NCI-H2196 treated with DMSO at 0.1 percent for 48 hours (cell line): ENCODE measurements around the gene ATAD2B.
"Not testable (repeated sequence)": the region's sequence is repeated elsewhere in the genome, so short reads cannot be mapped to it uniquely, and the experiment has no call there.

Experiments used
- DNase-seq: peaks from one replicate; lab custom pipeline; 2025; ENCODE audit not compliant: unreplicated experiment; lab: John Stamatoyannopoulos, UW

ATAD2B gene

DNA sequence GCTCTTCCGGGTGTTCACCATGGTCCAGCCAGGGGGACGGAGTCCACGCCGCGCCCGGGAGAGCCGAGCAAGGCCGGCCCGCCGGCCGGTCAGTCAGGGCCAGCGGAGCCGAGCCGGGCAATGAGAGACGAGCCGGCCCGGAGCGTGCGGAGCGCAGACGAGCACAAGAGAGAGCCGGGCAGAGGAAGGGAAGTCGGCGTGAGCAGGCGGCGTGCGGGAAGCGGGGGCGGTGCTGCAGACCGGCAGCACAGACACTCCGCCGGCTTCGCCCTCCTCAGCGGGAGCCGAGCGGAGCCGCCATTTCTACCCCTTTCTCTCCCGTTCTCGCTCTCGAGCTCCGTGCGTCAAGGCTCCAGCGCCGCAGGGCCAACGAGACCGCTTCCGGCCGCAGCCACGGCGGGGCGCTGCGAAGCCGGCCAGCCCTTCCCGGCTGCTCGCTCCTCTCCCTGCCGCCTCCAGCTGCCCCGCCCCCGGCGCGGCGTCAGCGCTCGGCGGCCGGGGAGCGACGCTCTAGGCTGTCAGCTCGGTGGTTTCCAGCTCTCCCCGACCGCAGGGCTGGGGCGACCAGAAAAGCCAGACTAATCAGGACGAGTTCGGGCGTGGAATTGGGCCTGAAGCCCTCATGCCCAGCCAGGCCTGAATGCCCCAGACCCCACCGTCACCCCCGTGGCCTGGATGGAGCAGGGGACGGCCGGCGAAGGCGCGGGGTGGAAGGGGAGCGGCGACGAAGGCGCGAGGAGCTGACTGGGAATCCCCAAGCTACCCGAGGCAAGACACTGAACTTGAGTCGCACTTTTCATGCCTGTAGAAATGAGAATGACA, at the start of gene ATAD2B:
Gene ATAD2B (minus strand): TSS at position 374 of the 822 bp plus-strand sequence. CDS start 353 bp downstream, at position 21.
- DNase-seq, result peak; percentile 88

DNA sequence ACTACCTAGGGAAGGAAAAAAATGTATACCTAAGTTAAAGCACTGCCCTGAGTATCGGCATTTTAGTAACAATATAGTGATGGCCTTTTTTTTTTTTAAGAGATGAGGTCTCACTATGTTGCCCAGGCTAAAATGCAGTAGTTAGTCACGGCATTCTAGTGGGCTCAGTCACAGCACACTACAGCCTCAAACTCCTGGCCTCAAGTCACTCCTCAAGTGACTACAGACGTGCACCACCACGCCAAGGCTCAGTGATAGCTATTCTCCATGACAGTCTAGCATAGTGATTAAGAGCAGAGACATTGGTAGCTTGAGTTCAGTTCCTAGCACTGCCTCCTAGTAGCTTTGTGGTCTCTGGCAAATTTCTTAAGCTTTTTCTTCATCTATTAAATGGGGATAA, 40.9 kb upstream of the ATAD2B start:
- no peak for DNase-seq

DNA sequence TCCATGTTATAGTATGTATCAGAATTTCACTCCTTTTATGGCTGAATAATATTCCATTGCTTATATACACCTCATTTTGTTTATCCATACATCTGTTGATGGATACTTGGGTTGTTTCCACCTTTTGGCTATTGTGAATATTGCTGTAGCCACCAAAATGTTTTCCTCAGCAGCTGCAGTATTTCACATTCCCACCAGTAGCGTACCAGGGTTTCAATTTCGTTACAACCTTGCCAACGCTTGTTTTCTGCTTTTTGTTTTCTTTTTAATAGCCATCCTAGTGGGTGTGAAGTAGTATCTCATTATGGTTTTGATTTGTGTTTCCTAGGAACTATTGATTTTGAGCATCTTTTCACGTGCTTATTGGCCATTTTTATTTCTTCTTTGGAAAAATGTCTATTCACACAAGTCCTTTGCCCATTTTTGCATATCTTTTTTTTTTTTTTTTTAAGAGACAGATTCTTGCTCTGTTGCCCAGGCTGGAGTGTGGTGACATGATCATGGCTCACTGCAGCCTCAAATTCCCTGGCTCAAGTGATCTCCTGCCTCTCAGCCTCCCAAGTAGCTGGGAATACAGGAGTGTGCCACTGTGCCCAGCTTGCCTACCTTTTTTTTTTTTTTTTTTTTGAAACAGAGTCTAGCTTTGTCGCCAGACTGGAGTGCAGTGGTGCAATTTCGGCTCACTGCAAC, 27.5 kb upstream of the ATAD2B start:
- DNase-seq, result no peak

DNA sequence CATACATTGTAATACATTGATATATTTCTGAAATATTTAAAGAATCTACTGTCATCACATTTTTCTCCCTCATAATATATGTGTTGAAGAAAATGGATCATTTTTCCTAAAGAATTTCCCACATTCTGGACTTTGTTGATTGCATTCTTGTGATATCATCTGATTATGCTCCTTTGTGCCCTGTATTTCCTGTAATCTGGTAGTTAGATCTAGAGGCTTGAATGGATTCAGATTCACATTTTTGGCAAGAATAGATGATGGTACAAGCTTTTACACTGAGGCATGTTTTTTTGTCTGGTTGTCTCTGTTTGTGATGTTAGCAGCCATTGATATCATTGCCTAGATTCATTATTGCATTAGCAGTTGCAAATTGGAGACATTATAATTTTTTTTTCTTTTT, 26.7 kb upstream of the ATAD2B start:
- DNase-seq, result no peak

DNA sequence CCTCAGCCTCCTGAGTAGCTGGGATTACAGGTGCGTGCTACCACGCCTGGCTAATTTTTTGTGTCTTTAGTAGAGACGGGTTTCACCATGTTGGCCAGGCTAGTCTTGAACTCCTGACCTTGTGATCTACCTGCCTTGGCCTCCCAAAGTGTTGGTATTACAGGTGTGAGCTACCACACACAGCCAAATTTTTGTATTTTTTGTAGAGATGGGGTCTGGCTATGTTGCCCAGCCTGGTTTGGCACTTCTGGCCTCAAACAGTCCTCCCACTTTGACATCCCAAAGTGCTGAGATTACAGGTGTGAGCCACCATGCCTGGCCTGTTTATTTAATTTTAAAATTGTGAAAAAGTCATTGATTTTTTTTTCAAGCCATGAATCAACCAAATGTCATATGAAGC, 25.6 kb upstream of the ATAD2B start:
- DNase-seq, result not testable (repeated sequence)

DNA sequence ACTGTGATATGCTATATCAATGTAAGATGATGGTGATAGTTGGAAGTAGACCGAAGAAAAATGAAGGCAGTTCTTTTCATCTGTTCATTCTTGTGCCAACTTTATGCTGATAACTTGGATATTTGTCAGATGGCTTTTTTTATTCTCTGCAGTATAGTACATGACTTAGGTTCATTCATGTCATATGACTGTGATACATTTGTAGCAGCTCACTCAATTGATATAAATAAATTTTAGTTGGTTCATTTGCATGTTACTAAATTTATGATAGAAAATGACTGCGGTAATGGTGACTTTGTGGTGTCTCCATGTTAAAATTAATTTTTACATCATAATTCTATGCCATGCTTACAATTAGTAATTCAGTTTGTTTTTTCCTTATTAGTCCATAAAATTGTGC, 20.4 kb upstream of the ATAD2B start:
- DNase-seq, result no peak

DNA sequence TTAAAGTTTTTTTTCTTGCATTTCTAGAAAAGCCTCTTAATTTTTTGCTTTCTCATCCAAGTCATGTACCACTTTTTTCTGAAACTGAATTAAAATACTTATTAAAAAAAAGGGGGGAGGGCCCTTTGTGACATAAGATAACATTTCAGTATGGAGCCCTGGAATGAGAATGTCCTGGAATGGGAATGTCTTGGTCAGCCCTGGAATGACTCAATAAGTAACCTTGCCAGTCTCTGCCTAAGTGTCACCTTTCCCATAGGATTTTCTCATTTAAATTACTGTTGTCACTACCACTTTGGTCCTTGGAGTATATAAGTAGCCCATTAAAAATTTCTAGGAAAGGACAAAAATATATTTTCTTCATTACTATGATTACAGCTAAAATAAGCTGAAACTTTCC, 18.1 kb upstream of the ATAD2B start:
- no peak for DNase-seq

DNA sequence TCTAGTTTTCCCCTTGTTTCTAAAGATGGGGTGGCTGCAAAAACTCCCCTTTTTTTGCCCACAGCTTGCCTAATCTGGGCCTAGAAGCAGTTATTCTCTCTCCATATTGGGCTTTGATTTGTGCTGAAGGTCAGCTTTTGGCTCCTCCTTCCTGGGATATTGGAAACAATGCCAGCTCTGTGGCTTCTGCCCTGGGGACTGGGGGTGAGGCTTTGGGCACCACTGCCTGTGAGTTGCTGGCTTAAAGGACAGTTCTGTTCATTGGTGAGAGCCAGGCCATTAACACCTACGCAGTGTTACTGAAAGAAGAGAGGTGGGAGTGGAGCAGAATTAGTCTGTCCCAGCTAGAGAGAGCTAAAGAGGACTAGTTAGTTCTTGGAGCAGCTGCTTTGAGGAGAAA, 17.6 kb upstream of the ATAD2B start:
- DNase-seq, result no peak

DNA sequence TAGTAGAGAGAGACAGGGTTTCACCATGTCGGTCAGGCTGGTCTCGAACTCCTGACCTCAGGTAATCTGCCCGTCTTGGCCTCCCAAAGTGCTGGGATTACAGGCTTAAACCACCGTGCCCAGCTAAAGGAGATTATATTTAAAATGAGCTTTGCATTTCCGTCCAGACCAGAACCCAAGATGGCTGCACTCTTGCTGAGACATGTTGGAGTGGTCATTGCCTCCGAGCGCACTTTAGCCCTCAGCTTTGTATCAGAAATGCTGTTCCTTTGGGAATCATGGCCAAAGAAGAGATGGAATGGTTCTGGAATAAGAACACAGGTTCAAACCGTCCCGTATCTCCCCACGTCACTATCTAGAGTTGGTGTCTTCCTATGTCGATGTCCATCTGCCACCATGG, 16.7 kb upstream of the ATAD2B start:
- no peak for DNase-seq

DNA sequence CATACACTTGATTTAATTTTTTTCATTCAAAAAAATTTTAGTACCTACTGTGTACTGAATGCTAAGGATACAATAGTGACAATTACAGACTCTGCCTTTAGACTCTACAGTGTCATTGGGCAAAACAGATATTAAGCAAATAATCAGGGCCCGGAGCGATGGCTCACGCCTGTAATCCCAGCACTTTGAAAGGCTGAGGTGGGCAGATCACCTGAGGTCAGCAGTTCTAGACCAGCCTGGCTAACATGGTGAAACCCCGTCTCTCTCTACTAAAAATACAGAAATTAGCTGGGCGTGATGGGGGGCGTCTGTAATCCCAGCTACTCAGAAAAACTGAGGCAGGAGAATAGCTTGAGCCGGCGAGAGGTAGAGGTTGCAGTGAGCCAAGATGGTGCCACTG, 14.7 kb upstream of the ATAD2B start:
- no peak for DNase-seq

DNA sequence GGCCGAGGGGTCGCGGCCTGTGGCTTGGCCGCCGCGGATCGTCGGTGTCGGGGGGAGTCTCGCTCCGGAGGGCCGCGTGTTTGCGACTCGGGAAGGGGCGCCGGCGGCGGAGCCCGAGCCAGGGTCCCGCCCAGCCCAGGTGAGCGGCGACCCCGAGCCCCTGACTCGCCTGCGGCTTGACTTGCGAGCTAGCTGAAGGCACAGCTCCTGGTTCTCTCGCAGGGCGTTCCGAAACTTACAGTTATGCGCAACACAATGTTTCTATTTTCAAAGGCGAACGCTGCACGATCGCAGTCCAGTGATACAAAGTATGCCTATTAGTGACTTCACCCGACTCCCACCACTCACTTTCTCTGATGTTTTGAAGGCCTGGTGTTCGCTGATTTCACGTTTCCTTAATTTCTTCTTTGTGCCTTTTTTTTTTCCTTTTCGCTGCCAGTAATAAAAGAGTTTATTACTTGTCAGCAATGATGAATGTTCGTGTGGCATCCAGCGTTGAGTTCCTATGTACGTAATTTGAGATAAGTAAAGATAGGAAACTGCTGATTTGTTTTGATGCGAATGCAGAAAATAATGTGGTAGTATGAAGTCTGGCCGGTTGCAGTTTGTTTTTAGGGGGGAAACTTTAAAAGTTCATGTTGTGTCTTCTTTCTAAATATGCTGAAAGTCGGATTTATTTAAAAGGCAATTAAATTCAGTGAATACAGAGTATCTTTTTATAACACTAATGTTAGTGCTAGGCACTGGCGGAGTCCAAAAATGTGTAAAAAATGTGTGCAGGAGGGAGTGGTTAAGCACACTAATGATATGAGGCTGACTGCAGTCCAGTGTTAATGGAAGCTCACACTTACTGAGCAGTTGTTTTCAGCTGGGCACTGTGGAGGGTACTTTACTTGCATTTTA, 14.0 kb upstream of the ATAD2B start:
- DNase-seq, result no peak

DNA sequence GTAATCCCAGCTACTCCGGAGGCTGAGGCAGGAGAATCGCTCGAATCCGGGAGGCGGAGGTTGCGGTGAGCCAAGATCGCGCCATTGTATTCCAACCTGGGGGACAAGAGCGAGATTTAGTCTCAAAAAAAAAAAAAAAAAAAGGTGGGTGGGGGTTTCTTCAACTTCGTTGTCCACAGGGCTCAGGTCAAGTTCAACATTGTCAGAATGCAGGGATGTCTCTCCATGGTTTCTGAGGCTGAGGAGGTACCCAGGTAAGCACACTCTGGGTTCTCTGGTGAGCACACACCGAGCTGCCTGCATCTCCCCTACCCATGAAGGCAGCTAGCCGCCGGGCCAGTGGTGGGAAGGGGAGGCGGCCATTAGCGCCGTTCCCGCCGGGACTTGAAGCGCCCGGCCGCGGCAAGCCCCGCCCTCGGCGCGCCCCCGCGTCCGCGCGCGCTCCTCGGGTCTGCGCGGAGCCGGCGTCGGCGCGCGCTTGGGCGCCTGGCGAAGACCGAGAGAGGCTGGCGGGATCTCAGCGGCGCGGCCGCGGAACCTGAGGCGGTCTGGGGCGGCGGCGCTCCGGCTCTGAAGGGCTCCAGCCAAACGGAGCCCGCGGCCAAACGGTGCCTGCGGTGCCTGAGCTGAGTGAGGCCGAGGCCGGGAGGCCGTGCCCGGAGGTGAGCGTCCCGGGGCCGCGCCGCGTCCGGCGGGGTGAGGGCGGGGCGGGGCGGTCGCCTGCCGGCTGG, 13.2 kb upstream of the ATAD2B start, which contains the start of gene UBXN2A:
Gene UBXN2A (plus strand): TSS at position 477 of the 731 bp plus-strand sequence. CDS start 17,852 bp downstream, outside the sequence.
- peak; percentile 44 for DNase-seq

DNA sequence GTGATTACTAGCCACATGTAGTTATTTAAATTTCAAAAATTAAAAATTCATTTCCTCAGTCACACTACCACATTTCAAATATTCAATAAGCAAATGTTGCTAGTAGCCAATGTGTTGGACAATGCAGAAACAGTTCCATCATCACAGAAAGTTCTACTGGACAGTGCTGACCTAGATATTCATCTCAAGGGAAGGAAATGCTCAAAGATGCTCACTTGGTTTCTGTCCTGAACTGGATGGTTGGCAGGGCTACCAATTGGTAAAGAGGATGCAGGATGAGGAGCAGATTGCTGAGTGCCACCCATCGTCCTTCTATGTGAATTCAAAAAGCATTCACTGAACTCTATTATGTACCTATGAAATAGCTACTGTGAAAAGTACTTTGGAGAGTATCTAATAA, 7.3 kb upstream of the ATAD2B start:
- DNase-seq, result no peak

DNA sequence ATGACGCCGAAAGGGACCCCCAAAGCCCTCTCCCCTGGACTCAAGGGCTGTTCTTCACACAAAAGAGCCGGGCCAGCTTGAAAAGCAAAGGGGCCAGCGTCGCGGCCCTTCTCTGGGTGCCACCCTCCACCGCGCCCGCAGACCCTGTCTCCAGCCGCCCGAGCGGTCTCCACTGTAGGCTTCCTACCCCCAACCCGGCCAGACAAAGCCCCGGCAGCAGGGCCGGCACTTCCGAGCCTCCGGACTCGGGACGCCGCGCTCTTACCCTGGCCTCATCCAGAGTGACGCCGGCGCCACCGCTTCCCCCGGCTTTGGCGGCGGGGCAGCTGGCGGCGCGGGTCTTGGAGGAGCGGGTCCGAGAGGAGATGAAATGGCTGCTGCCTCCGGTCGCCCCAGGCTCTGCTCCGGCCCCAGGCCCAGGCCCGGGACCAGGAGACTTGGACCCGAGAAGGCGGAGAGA, 603 bp downstream of the ATAD2B start:
- DNase-seq, result no peak

DNA sequence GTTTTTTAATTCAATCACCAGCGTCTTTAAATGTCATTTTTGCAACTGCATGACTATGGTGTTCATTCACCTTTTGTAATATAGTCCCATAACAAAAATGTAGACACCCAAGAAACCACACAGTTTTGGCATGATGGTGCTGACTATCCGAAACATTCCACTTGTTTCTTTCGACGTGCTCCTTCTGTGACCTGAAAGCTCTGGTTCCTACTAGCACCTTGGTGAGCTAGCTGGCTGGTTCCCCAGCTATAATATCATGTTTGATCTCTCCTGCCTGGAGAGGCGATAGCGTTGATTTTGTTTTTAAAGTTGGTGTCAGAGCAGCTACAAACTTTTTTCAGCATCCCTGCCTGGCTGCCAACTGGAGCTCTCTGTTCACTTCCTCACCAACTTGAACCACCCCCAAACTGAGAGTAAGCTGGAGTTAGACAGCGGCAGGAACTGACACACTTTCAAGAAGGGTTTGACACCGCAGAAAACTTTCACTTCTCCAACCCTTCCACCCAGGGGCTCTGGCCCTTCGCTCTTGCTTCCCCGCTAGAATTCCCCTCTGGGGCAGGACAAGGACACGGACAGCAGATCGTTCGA, 1.1 kb downstream of the ATAD2B start:
- DNase-seq, result no peak

DNA sequence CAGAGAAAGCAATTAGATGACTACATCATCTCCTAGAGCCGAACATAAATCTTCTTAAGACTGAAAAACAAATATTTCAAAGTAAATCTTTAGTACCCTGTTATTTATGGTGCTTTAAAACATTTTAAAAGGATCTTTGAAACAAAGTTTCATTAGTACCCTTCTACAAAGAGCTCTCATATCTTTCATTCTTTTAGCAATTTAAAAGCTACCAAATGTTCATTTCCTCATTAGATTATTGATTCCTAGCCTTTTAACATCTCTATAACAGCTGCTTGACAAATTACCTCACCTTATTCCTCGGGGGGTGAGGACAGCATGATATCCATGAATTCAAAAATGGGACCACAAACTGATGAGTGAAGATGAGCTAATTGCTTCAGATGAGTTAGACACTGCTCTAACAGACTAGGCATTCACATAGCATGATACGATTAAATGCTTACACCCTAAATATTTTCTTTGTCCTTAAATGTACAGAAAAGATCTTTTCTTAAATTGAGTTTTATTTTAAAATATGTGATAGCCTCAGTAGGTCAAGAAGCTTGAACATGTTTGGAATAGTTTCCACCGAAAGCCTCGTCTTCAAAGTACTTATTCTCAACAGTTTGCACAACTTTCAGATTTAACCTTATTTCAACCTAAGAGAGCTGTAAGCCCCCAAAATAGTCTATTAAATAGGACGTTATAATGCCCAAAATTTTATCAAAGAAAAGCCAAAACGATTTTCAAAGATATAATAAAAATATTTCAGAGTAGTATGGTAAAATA, 2.1 kb downstream of the ATAD2B start:
- no peak for DNase-seq

DNA sequence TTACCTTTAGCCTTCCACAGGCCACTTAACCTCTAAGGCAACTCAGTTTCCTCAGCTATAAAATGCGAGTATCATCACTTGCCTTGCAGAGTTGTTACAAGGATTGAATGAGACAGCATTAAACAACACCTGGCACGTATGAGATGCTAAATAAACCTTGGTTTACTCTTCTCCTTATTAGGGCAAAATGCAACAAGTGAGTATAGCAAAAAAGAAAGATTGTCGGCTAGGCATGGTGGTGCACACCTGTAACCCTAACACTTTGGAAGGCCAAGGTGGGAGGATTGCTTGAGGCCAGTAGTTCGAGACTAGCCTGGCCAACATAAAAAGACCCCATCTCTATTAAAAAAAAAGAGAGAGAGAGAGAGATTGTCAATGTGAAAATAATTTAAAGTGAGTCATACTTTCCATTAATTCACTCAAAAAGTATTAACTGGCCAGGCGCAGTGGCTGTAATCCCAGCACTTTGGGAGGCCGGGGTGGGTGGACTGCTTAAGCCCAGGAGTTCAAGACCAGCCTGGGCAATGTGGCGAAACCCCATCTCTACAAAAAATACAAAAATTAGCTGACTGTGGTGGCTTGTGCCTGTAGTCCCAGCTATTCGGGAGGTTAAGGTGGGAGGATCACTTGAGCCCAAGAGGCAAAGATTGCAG, 8.0 kb downstream of the ATAD2B start:
- no peak for DNase-seq

DNA sequence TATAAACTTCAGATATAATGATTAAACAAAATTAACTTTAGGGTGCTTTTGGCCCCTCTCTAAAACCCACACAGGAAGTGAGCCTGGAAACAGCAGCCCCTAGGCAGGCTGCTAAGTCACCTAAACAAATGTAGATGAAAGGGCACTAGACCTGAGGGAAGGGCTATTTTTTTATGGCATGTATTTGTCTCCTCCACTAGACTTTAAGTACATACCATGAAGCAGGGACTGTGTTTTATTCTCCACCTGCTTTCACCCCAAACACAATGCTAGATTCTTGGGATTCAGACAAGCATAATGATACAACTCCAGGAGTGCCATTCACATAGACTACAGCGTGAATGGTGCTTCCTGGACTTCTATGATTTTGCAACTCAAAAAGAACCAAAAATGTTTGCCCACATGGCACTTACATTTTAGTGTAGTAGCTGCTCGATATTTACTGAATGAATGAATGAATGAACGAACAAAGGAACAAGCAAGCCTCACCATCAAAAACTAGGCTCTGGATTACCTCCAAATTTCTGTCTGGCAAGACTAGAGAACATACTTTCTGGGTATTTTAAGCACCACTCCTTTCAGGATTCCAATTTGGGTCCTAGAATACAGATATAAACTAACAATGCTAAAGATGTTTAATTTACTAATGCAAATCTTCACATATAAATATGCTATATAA, 10.1 kb downstream of the ATAD2B start:
- no peak for DNase-seq
